Activated CD4-positive, CD25-positive, alpha-beta regulatory T cell treated with anti-CD3 and anti-CD28 coated beads, Interleukin-2, amount 50 U/mL, for 72 hours (primary cell): ENCODE measurements around the gene SPATA31D4.
"Not testable (repeated sequence)": the region's sequence is repeated elsewhere in the genome, so short reads cannot be mapped to it uniquely, and the experiment has no call there.

Source experiments
- DNase-seq: peaks from one replicate; pipeline ENCODE4 v3.0.0; 2021

Gene SPATA31D4

GRCh38 chr9:81928305-81928704 is at the start of gene SPATA31D4:
TSS of gene SPATA31D4 (plus strand) at chr9:81928428. CDS start at chr9:81928514, 86 bp downstream.
- DNase-seq: not testable (repeated sequence)

- no peak for DNase-seq
Measured at GRCh38 chr9:81878530-81878929, 49.7 kb upstream of the SPATA31D4 start.

- DNase-seq: no peak
Measured at GRCh38 chr9:81879501-81879916, 48.7 kb upstream of the SPATA31D4 start.

GRCh38 chr9:81885602-81886001 is 42.6 kb upstream of the SPATA31D4 start:
- no peak for DNase-seq

GRCh38 chr9:81886665-81887064 is 41.6 kb upstream of the SPATA31D4 start:
- no peak for DNase-seq

- no peak for DNase-seq
Measured at GRCh38 chr9:81890104-81890503, 38.1 kb upstream of the SPATA31D4 start.

- no peak for DNase-seq
Measured at GRCh38 chr9:81892440-81892839, 35.8 kb upstream of the SPATA31D4 start.

GRCh38 chr9:81893929-81894328 is 34.3 kb upstream of the SPATA31D4 start:
- no peak for DNase-seq

- no peak for DNase-seq
Measured at GRCh38 chr9:81894891-81895290, 33.3 kb upstream of the SPATA31D4 start.

GRCh38 chr9:81896070-81896469 is 32.2 kb upstream of the SPATA31D4 start:
- no peak for DNase-seq

- DNase-seq: no peak
Measured at GRCh38 chr9:81898851-81899250, 29.4 kb upstream of the SPATA31D4 start.

GRCh38 chr9:81902196-81902595 is 26.0 kb upstream of the SPATA31D4 start:
- no peak for DNase-seq

GRCh38 chr9:81902626-81903025 is 25.6 kb upstream of the SPATA31D4 start:
- no peak for DNase-seq

GRCh38 chr9:81906671-81907070 is 21.6 kb upstream of the SPATA31D4 start:
- no peak for DNase-seq

- DNase-seq: no peak
Measured at GRCh38 chr9:81912135-81912534, 16.1 kb upstream of the SPATA31D4 start.

- DNase-seq: no peak
Measured at GRCh38 chr9:81915801-81916505, 12.3 kb upstream of the SPATA31D4 start.

GRCh38 chr9:81918507-81918906 is 9.7 kb upstream of the SPATA31D4 start:
- not testable (repeated sequence) for DNase-seq

- DNase-seq: not testable (repeated sequence)
Measured at GRCh38 chr9:81930147-81930546, 1.9 kb downstream of the SPATA31D4 start.

- DNase-seq: not testable (repeated sequence)
Measured at GRCh38 chr9:81933547-81933946, 5.3 kb downstream of the SPATA31D4 start.

- not testable (repeated sequence) for DNase-seq
Measured at GRCh38 chr9:81943393-81943792, 15.2 kb downstream of the SPATA31D4 start, which contains the start of gene SPATA31D3. TSS of gene SPATA31D3 (plus strand) at chr9:81943500. CDS start at chr9:81943586, 86 bp downstream.

- not testable (repeated sequence) for DNase-seq
Measured at GRCh38 chr9:81948650-81949049, 20.4 kb downstream of the SPATA31D4 start.

GRCh38 chr9:81953096-81953495 is 24.9 kb downstream of the SPATA31D4 start:
- DNase-seq: no peak

- no peak for DNase-seq
Measured at GRCh38 chr9:81955625-81956024, 27.4 kb downstream of the SPATA31D4 start.

GRCh38 chr9:81964218-81965171 is 36.3 kb downstream of the SPATA31D4 start:
- no peak for DNase-seq
